Lower lobe of right lung (tissue), 2 donors: ENCODE measurements around the gene RTN4R. TPM values are rescaled to one million over a fixed set of nuclear protein-coding genes. Genes with fewer than 3 reads are reported as not detected.
"Not testable (repeated sequence)": the region's sequence is repeated elsewhere in the genome, so short reads cannot be mapped to it uniquely, and the experiment has no call there.

ENCODE experiments used
- ATAC-seq, 2 donors: fragments of 200-7000 bp; cut with Tn5 transposase; one replicate each; pipeline ENCODE4 v1.9.1; 2020 to 2022; ENCODE audit warnings: mild to moderate bottlenecking in 2 of 2, moderate library complexity in 2 of 2
- DNase-seq: peaks from one replicate; pipeline ENCODE4 v3.0.0-alpha.2; 2020
- H3K27ac ChIP-seq: fragments of 200-600 bp; one replicate; pipeline ENCODE4 v1.8.0; 2022
- H3K27me3 ChIP-seq: fragments of 200-600 bp; one replicate; pipeline ENCODE4 v1.8.0; 2022; ENCODE audit warnings: low read depth
- H3K36me3 ChIP-seq: fragments of 200-600 bp; one replicate; pipeline ENCODE4 v1.8.0; 2022; ENCODE audit warnings: mild to moderate bottlenecking
- H3K4me1 ChIP-seq: fragments of 200-600 bp; one replicate; pipeline ENCODE4 v1.8.0; 2022
- H3K4me3 ChIP-seq: fragments of 200-600 bp; one replicate; pipeline ENCODE4 v1.8.0; 2022; ENCODE audit warnings: mild to moderate bottlenecking
- H3K9me3 ChIP-seq: fragments of 200-600 bp; one replicate; pipeline ENCODE4 v1.8.0; 2022
- CTCF ChIP-seq: fragments of 200-600 bp; IDR thresholded peaks from one replicate; pipeline ENCODE4 v1.8.0; 2022; ENCODE audit warnings: antibody characterized with exemption, mild to moderate bottlenecking
- intact Hi-C: fragments of 100-400 bp; cut with DNase I; formaldehyde crosslinking; loops from one replicate; pipeline ENCODE4 v1.11.0; 2022
- total RNA-seq: library from RNA; stranded (reverse); fragmentation: NEBNext Ultra II Directional; extraction: Animal tissue kit (Norgen Biotek cat#: 25700); gene quantifications from one replicate; pipeline ENCODE4 v1.2.1, GENCODE V29; 2021
- donor health status: DM: no; HTN: yes; CAD: no; lungs with severe emphysema.

The RTN4R gene
- total RNA-seq, 1 donor from 2014 or later: 9.6 TPM

GRCh38 chr22:20285473-20286311 lies 17.6 kb upstream of the RTN4R start:
- TF ChIP-seq CTCF: peak; percentile 75
- H3K4me1 ChIP-seq, H3K27ac ChIP-seq, H3K9me3 ChIP-seq, H3K4me3 ChIP-seq, H3K27me3 ChIP-seq, H3K36me3 ChIP-seq: not testable (repeated sequence)
- ATAC-seq (peak; percentile 88 to 89), DNase-seq (peak; percentile 79)
- intact Hi-C loops: loop anchor here (10.0 kb wide), 1 partner anchor 131 kb away; the partner anchor contains the start of gene CCDC188

GRCh38 chr22:20284471-20285086 lies 16.5 kb upstream of the RTN4R start:
- no peaks in the 10 kb centered on the region for H3K4me1 ChIP-seq
- no peaks in the 10 kb centered on the region for H3K36me3 ChIP-seq
- intact Hi-C loops: loop anchor here (10.0 kb wide), 1 partner anchor 130 kb away; the partner anchor contains the start of gene CCDC188
- H3K27ac ChIP-seq: no peak overlapping the region
- H3K9me3 ChIP-seq: no peaks in the 10 kb centered on the region
- ATAC-seq (peak in 1 of 2 donors; percentile 2), DNase-seq (no peak)
- H3K27me3 ChIP-seq: no peaks in the 10 kb centered on the region
- no peak overlapping the region for H3K4me3 ChIP-seq
- no peak for TF ChIP-seq CTCF

GRCh38 chr22:20283674-20284066 lies 15.6 kb upstream of the RTN4R start:
- ATAC-seq (no peak), DNase-seq (no peak)
- Histone ChIP-seq H3K4me3 (no peak overlapping the region), H3K27me3 (no peaks in the 10 kb centered on the region), H3K36me3 (no peaks in the 10 kb centered on the region), H3K9me3 (no peaks in the 10 kb centered on the region), H3K27ac (no peak overlapping the region), H3K4me1 (no peaks in the 10 kb centered on the region)
- intact Hi-C loops: loop anchor here (10.0 kb wide), 1 partner anchor 129 kb away; the partner anchor contains the start of gene CCDC188
- TF ChIP-seq CTCF: no peak

GRCh38 chr22:20282901-20283673 lies 15.0 kb upstream of the RTN4R start:
- intact Hi-C loops: loop anchor here (10.0 kb wide), 1 partner anchor 128 kb away; the partner anchor contains the start of gene CCDC188
- H3K36me3 ChIP-seq: no peaks in the 10 kb centered on the region
- ATAC-seq: no peak

More at GRCh38 chr22:20282901-20283673, 15.0 kb upstream of the RTN4R start:
- DNase-seq: no peak
- H3K4me3 ChIP-seq: no peak overlapping the region
- H3K27me3 ChIP-seq: no peaks in the 10 kb centered on the region
- TF ChIP-seq CTCF: no peak
- no peaks in the 10 kb centered on the region for H3K9me3 ChIP-seq
- no peak overlapping the region for H3K27ac ChIP-seq
- no peaks in the 10 kb centered on the region for H3K4me1 ChIP-seq
